Hindlimb muscle (tissue), 1 donor: Measurements from ENCODE around the gene CYB5D1. TPM values are rescaled to one million over a fixed set of nuclear protein-coding genes. Genes with fewer than 3 reads are reported as not detected.

ENCODE experiments used
- DNase-seq: peaks from one replicate; pipeline ENCODE4 v3.0.0-alpha.2; 2013
- polyA plus RNA-seq: library from polyadenylated mRNA; unstranded; fragments of 120-200 nt; gene quantifications from one replicate; pipeline ENCODE4 v1.2.1, GENCODE V29; 2013; ENCODE audit not compliant: insufficient read length

Gene CYB5D1
- polyA plus RNA-seq, 1 donor, result 8.2 TPM

- peak; percentile 92 for DNase-seq
Observed at GRCh38 chr17:7844292-7845154, 13.3 kb upstream of the CYB5D1 start.

- no peak for DNase-seq
Observed at GRCh38 chr17:7845359-7846062, 12.3 kb upstream of the CYB5D1 start.

- DNase-seq, result no peak
Observed at GRCh38 chr17:7846063-7846735, 11.6 kb upstream of the CYB5D1 start.

- DNase-seq, result no peak
Observed at GRCh38 chr17:7846765-7847661, 10.8 kb upstream of the CYB5D1 start.

- DNase-seq, result no peak
Observed at GRCh38 chr17:7848131-7848579, 9.6 kb upstream of the CYB5D1 start.

- DNase-seq, result no peak
Observed at GRCh38 chr17:7848739-7849129, 9.1 kb upstream of the CYB5D1 start.

- DNase-seq, result no peak
Observed at GRCh38 chr17:7849130-7849750, 8.6 kb upstream of the CYB5D1 start.

- no peak for DNase-seq
Observed at GRCh38 chr17:7849751-7850504, 7.9 kb upstream of the CYB5D1 start.

GRCh38 chr17:7850701-7851437 lies 6.9 kb upstream of the CYB5D1 start:
- DNase-seq, result no peak

GRCh38 chr17:7851438-7852261 lies 6.2 kb upstream of the CYB5D1 start:
- DNase-seq, result peak; percentile 90

- DNase-seq, result no peak
Observed at GRCh38 chr17:7852262-7852670, 5.5 kb upstream of the CYB5D1 start.

GRCh38 chr17:7852919-7853690 lies 4.7 kb upstream of the CYB5D1 start:
- no peak for DNase-seq

GRCh38 chr17:7853691-7854038 lies 4.1 kb upstream of the CYB5D1 start:
- no peak for DNase-seq

GRCh38 chr17:7854078-7854777 lies 3.6 kb upstream of the CYB5D1 start:
- no peak for DNase-seq

- DNase-seq, result no peak
Observed at GRCh38 chr17:7854851-7855659, 2.7 kb upstream of the CYB5D1 start, which contains the start of gene TMEM88. Gene TMEM88, plus strand, starts transcription at chr17:7855066. Its CDS starts 9 bp downstream, at chr17:7855075.

- DNase-seq, result no peak
Observed at GRCh38 chr17:7855660-7856010, 2.2 kb upstream of the CYB5D1 start.
